ENCODE measurements around the gene ART5.

Gene ART5

GRCh38 chr11:3641701-3642070, at the start of gene ART5:
Gene ART5, minus strand, starts transcription at chr11:3641992. Its CDS starts 130 bp downstream, at chr11:3641862.
- no peak for DNase-seq (ENCODE audit: low read depth, low spot score)

GRCh38 chr11:3686751-3687150, 45.0 kb upstream of the ART5 start:
- no peak for DNase-seq (ENCODE audit: low read depth, low spot score)

GRCh38 chr11:3685923-3686322, 44.1 kb upstream of the ART5 start:
- no peak for DNase-seq (ENCODE audit: low read depth, low spot score)

GRCh38 chr11:3684819-3685172, 43.0 kb upstream of the ART5 start:
- DNase-seq (ENCODE audit: low read depth, low spot score), result no peak

- no peak for DNase-seq (ENCODE audit: low read depth, low spot score)
Observed at GRCh38 chr11:3684129-3684818, 42.5 kb upstream of the ART5 start.

GRCh38 chr11:3683039-3683438, 41.2 kb upstream of the ART5 start:
- DNase-seq (ENCODE audit: low read depth, low spot score), result no peak

- no peak for DNase-seq (ENCODE audit: low read depth, low spot score)
Observed at GRCh38 chr11:3679077-3679476, 37.3 kb upstream of the ART5 start.

GRCh38 chr11:3675971-3676370, 34.2 kb upstream of the ART5 start:
- no peak for DNase-seq (ENCODE audit: low read depth, low spot score)

- DNase-seq (ENCODE audit: low read depth, low spot score), result no peak
Observed at GRCh38 chr11:3674189-3674588, 32.4 kb upstream of the ART5 start.

GRCh38 chr11:3671334-3672254, 29.8 kb upstream of the ART5 start, which contains the start of gene CHRNA10:
Gene CHRNA10, minus strand, starts transcription at chr11:3671384. Its CDS starts 72 bp downstream, at chr11:3671312.
- DNase-seq (ENCODE audit: low read depth, low spot score), result no peak

GRCh38 chr11:3669742-3670183, 28.0 kb upstream of the ART5 start:
- no peak for DNase-seq (ENCODE audit: low read depth, low spot score)

- no peak for DNase-seq (ENCODE audit: low read depth, low spot score)
Observed at GRCh38 chr11:3669128-3669527, 27.3 kb upstream of the ART5 start.

GRCh38 chr11:3667149-3668035, 25.6 kb upstream of the ART5 start:
- no peak for DNase-seq (ENCODE audit: low read depth, low spot score)

GRCh38 chr11:3666023-3666530, 24.3 kb upstream of the ART5 start:
- no peak for DNase-seq (ENCODE audit: low read depth, low spot score)

GRCh38 chr11:3665336-3666022, 23.7 kb upstream of the ART5 start:
- DNase-seq (ENCODE audit: low read depth, low spot score), result no peak

- no peak for DNase-seq (ENCODE audit: low read depth, low spot score)
Observed at GRCh38 chr11:3664032-3664630, 22.3 kb upstream of the ART5 start.

- DNase-seq (ENCODE audit: low read depth, low spot score), result no peak
Observed at GRCh38 chr11:3662856-3663255, 21.1 kb upstream of the ART5 start.

GRCh38 chr11:3660960-3661359, 19.2 kb upstream of the ART5 start:
- DNase-seq (ENCODE audit: low read depth, low spot score), result no peak

- no peak for DNase-seq (ENCODE audit: low read depth, low spot score)
Observed at GRCh38 chr11:3659595-3660515, 18.1 kb upstream of the ART5 start.

GRCh38 chr11:3658252-3658651, 16.5 kb upstream of the ART5 start:
- no peak for DNase-seq (ENCODE audit: low read depth, low spot score)

Data from activated CD4-positive, CD25-positive, alpha-beta regulatory T cell treated with anti-CD3 and anti-CD28 coated beads, Interleukin-2, amount 50 U/mL, for 16 hours (primary cell).